Activated B cell treated with CpG ODN at 0.5 μM for 24 hours (primary cell): ENCODE results near the gene CACNG4. TPM values are rescaled to one million over a fixed set of nuclear protein-coding genes. Genes with fewer than 3 reads are reported as not detected.

Experiments used
- ATAC-seq: fragments of 200-7000 bp; cut with Tn5 transposase; one replicate; pipeline ENCODE4 v1.10.0; 2021; ENCODE audit warnings: low read depth, mild to moderate bottlenecking, moderate library complexity
- CTCF ChIA-PET: fragments of 350-600 bp; sonication (Branson Sonifier 250); formaldehyde crosslinking; loops from one replicate; lab custom pipeline; 2021; ENCODE audit warnings: antibody characterized with exemption; lab: Charles Lee
- POLR2A ChIA-PET: fragments of 350-600 bp; sonication (Branson Sonifier 250); formaldehyde crosslinking; loops from one replicate; lab custom pipeline; 2021; ENCODE audit warnings: antibody characterized with exemption; lab: Charles Lee
- DNase-seq: peaks from one replicate; pipeline ENCODE4 v3.0.0; 2022
- H3K27ac Mint-ChIP-seq: one replicate; pipeline ENCODE4 v1.8.0; 2020; ENCODE audit warnings: mixed read lengths
- H3K27me3 Mint-ChIP-seq: one replicate; pipeline ENCODE4 v1.8.0; 2021; ENCODE audit warnings: mixed read lengths
- H3K36me3 Mint-ChIP-seq: one replicate; pipeline ENCODE4 v1.8.0; 2021; ENCODE audit warnings: low read depth, mixed read lengths
- H3K4me1 Mint-ChIP-seq: one replicate; pipeline ENCODE4 v1.8.0; 2021; ENCODE audit warnings: mixed read lengths
- H3K4me3 Mint-ChIP-seq: one replicate; pipeline ENCODE4 v1.8.0; 2020; ENCODE audit warnings: mild to moderate bottlenecking, mixed read lengths
- H3K9me3 Mint-ChIP-seq: one replicate; pipeline ENCODE4 v1.8.0; 2020; ENCODE audit warnings: mixed read lengths
- intact Hi-C: fragments of 100-400 bp; cut with micrococcal nuclease; formaldehyde crosslinking; loops from one replicate; pipeline ENCODE4 v1.15.1; 2024
- total RNA-seq: library from RNA; stranded (reverse); gene quantifications from 2 replicates; pipeline ENCODE4 v1.2.3, GENCODE V29; 2022
- TF ChIP-seq, protein P1 (sequence below): fragments of 200-600 bp; IDR thresholded peaks from one replicate; pipeline ENCODE4 v1.8.0; 2022; ENCODE audit warnings: antibody characterized with exemption, mild to moderate bottlenecking

The CACNG4 gene
- total RNA-seq, 1 donor from 2014 or later, result not detected

- intact Hi-C loops, result no loop called here
- no peak for DNase-seq
- H3K27ac Mint-ChIP-seq, result no peak overlapping the region
- TF ChIP-seq, protein P1, sequence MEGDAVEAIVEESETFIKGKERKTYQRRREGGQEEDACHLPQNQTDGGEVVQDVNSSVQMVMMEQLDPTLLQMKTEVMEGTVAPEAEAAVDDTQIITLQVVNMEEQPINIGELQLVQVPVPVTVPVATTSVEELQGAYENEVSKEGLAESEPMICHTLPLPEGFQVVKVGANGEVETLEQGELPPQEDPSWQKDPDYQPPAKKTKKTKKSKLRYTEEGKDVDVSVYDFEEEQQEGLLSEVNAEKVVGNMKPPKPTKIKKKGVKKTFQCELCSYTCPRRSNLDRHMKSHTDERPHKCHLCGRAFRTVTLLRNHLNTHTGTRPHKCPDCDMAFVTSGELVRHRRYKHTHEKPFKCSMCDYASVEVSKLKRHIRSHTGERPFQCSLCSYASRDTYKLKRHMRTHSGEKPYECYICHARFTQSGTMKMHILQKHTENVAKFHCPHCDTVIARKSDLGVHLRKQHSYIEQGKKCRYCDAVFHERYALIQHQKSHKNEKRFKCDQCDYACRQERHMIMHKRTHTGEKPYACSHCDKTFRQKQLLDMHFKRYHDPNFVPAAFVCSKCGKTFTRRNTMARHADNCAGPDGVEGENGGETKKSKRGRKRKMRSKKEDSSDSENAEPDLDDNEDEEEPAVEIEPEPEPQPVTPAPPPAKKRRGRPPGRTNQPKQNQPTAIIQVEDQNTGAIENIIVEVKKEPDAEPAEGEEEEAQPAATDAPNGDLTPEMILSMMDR, result no peak
- peaks cover 35% of the 10 kb centered on the region for H3K27me3 Mint-ChIP-seq
- ChIA-PET CTCF (no interaction called here), POLR2A (no interaction called here)
- H3K36me3 Mint-ChIP-seq, result no peaks in the 10 kb centered on the region
- no peaks in the 10 kb centered on the region for H3K9me3 Mint-ChIP-seq
- ATAC-seq, result no peak
- H3K4me3 Mint-ChIP-seq, result no peak overlapping the region
- no peaks in the 10 kb centered on the region for H3K4me1 Mint-ChIP-seq
Observed at GRCh38 chr17:66948061-66948750, 16.3 kb upstream of the CACNG4 start.

DNA sequence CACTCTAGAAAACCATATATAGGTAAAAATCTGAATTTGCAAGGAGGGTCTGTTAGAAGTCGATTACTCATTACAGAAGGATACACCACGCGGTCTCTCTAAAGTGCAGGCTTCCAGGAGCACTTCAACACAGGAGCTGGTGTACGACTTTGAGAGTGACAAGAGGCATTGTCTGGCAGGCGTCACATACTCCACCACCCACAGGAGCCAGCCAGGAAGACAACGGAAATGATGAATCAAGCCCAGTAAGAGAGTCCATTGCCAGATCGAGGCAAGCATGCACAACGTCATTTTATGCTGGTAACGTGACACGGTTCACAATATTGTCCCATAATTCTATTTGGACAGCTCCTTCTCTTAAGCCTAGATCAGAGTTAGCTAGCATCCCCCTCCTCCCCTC, 15.0 kb upstream of the CACNG4 start:
- Mint-ChIP-seq H3K4me1 (no peaks in the 10 kb centered on the region), H3K4me3 (no peak overlapping the region), H3K27me3 (peaks cover 26% of the 10 kb centered on the region), H3K9me3 (no peaks in the 10 kb centered on the region), H3K36me3 (no peaks in the 10 kb centered on the region), H3K27ac (no peak overlapping the region)
- TF ChIP-seq, protein P1, result no peak
- DNase-seq (no peak), ATAC-seq (no peak)
- ChIA-PET POLR2A (no interaction called here), CTCF (no interaction called here)
- intact Hi-C loops, result no loop called here

DNA sequence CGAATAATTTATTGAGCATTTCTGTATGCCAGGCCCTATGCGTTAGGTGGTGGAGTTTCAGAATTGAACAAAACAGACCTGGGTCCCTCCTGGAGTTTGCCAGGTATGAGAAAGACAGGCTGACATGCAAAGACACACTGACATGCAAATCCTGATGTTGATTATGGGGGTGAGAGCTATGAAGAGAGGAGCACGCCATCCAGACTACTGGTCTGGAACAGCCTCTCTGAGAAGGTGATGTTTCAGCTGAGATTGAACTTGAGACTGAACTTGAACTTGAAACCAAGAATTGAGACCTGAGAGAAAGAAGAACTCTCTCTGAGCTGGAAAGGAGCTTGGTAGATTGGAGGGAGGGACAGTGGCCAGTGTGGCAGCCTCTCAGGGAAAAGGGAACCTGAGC, 14.2 kb upstream of the CACNG4 start:
- Mint-ChIP-seq H3K4me1 (no peaks in the 10 kb centered on the region), H3K36me3 (no peaks in the 10 kb centered on the region), H3K9me3 (no peaks in the 10 kb centered on the region), H3K4me3 (no peak overlapping the region), H3K27me3 (peaks cover 20% of the 10 kb centered on the region), H3K27ac (no peak overlapping the region)
- no peak for ATAC-seq
- no peak for DNase-seq
- intact Hi-C loops, result no loop called here
- POLR2A ChIA-PET, result no interaction called here
- TF ChIP-seq, protein P1, result no peak
- CTCF ChIA-PET, result no interaction called here

DNA sequence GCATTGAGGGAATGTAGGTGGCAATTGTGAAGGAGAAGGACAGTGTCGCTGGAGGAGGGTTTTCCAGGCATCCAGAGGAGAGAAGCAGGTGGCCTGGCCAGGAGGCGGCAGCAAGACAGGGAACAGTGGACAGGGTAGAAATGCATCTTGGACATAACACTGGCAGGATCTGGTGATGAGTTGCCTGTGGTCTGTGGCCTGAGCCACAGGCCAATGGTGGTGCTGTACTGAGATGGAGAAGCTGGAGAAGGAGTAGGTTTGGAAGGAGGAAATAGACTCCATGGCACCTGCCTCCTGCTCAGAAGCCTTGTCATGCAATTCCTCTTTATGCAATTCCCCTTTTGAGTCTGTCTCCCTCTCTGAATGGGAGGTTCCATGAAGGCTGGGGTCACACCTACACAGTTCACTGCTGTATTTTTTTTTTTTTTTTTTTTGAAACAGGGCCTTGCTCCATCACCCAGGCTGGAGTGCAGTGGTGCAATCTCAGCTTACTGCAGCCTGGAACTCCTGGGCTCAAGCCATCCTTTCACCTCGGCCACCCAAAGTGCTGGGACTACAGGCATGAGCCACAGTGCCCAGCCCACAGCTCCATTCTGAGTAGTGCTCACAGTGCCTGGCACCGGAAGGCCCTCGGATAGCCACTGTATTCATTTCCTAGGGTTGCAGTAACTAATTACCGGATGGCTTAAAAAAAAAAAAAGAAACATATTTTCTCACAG, 13.5 kb upstream of the CACNG4 start:
- DNase-seq, result no peak
- Mint-ChIP-seq H3K27me3 (peaks cover 16% of the 10 kb centered on the region), H3K36me3 (no peaks in the 10 kb centered on the region), H3K4me1 (no peaks in the 10 kb centered on the region), H3K27ac (no peak overlapping the region), H3K9me3 (no peaks in the 10 kb centered on the region), H3K4me3 (no peak overlapping the region)
- ChIA-PET POLR2A (no interaction called here), CTCF (no interaction called here)
- ATAC-seq, result no peak
- intact Hi-C loops, result no loop called here
- TF ChIP-seq, protein P1, result no peak

- DNase-seq, result no peak
- TF ChIP-seq, protein P1, result no peak
- no peak for ATAC-seq
- Mint-ChIP-seq H3K4me1 (no peaks in the 10 kb centered on the region), H3K4me3 (no peak overlapping the region), H3K27me3 (peaks cover 11% of the 10 kb centered on the region), H3K36me3 (no peaks in the 10 kb centered on the region), H3K9me3 (no peaks in the 10 kb centered on the region), H3K27ac (no peak overlapping the region)
- intact Hi-C loops, result no loop called here
- POLR2A ChIA-PET, result no interaction called here
- CTCF ChIA-PET, result no interaction called here
Observed at GRCh38 chr17:66951605-66951953, 12.9 kb upstream of the CACNG4 start.
